ENCODE measurements around the gene SLC5A7. TPM values are rescaled to one million over a fixed set of nuclear protein-coding genes. Genes with fewer than 3 reads are reported as not detected.

The SLC5A7 gene
- total RNA-seq, 1 donor from 2014 or later: 1.7 TPM

GRCh38 chr2:108013305-108013704 lies 27.0 kb downstream of the SLC5A7 start:
- no peaks in the 10 kb centered on the region for H3K9me3 ChIP-seq
- no peak for DNase-seq (ENCODE audit: extremely low spot score in 2 of 2)
- H3K27ac ChIP-seq: no peak overlapping the region
- intact Hi-C loops (cut with DNase I): no loop called here
- no peak overlapping the region for H3K4me3 ChIP-seq
- no peaks in the 10 kb centered on the region for H3K27me3 ChIP-seq
- H3K36me3 ChIP-seq: no peaks in the 10 kb centered on the region
- TF ChIP-seq POLR2AphosphoS5 (IDR thresholded peaks at IDR 0.05; ENCODE audit: insufficient read depth in 1 of 2, low read depth in 1 of 2): no peak
- TF ChIP-seq CTCF (IDR thresholded peaks at IDR 0.05): no peak
- no peak for TF ChIP-seq POLR2A (IDR thresholded peaks at IDR 0.05)
- H3K4me1 ChIP-seq: no peaks in the 10 kb centered on the region

- Histone ChIP-seq H3K36me3 (no peaks in the 10 kb centered on the region), H3K4me1 (no peaks in the 10 kb centered on the region), H3K27me3 (no peaks in the 10 kb centered on the region), H3K27ac (no peak overlapping the region), H3K4me3 (no peak overlapping the region), H3K9me3 (no peaks in the 10 kb centered on the region)
- TF ChIP-seq POLR2AphosphoS5 (IDR thresholded peaks at IDR 0.05; ENCODE audit: insufficient read depth in 1 of 2, low read depth in 1 of 2): no peak
- no peak for TF ChIP-seq POLR2A (IDR thresholded peaks at IDR 0.05)
- TF ChIP-seq CTCF (IDR thresholded peaks at IDR 0.05): no peak
- no peak for DNase-seq (ENCODE audit: extremely low spot score in 2 of 2)
- intact Hi-C loops (cut with DNase I): no loop called here
Observed at GRCh38 chr2:108022628-108023027, 36.3 kb downstream of the SLC5A7 start.

GRCh38 chr2:108023776-108024175 lies 37.5 kb downstream of the SLC5A7 start:
- no peaks in the 10 kb centered on the region for H3K36me3 ChIP-seq
- TF ChIP-seq POLR2AphosphoS5 (IDR thresholded peaks at IDR 0.05; ENCODE audit: insufficient read depth in 1 of 2, low read depth in 1 of 2) (no peak), POLR2A (IDR thresholded peaks at IDR 0.05) (no peak), CTCF (IDR thresholded peaks at IDR 0.05) (no peak)
- intact Hi-C loops (cut with DNase I): no loop called here
- H3K27ac ChIP-seq: no peak overlapping the region
- H3K4me1 ChIP-seq: no peaks in the 10 kb centered on the region
- H3K27me3 ChIP-seq: no peaks in the 10 kb centered on the region
- no peak for DNase-seq (ENCODE audit: extremely low spot score in 2 of 2)
- no peaks in the 10 kb centered on the region for H3K9me3 ChIP-seq
- no peak overlapping the region for H3K4me3 ChIP-seq

GRCh38 chr2:108026092-108026794 lies 39.9 kb downstream of the SLC5A7 start:
- Histone ChIP-seq H3K4me1 (no peaks in the 10 kb centered on the region), H3K27ac (no peak overlapping the region), H3K27me3 (no peaks in the 10 kb centered on the region), H3K4me3 (no peak overlapping the region), H3K36me3 (no peaks in the 10 kb centered on the region), H3K9me3 (no peaks in the 10 kb centered on the region)
- intact Hi-C loops (cut with DNase I): no loop called here
- no peak for DNase-seq (ENCODE audit: extremely low spot score in 2 of 2)
- no peak for TF ChIP-seq POLR2AphosphoS5 (IDR thresholded peaks at IDR 0.05; ENCODE audit: insufficient read depth in 1 of 2, low read depth in 1 of 2)
- no peak for TF ChIP-seq CTCF (IDR thresholded peaks at IDR 0.05)
- no peak for TF ChIP-seq POLR2A (IDR thresholded peaks at IDR 0.05)

GRCh38 chr2:108029496-108029895 lies 43.2 kb downstream of the SLC5A7 start:
- Histone ChIP-seq H3K4me3 (no peak overlapping the region), H3K4me1 (no peaks in the 10 kb centered on the region), H3K9me3 (no peaks in the 10 kb centered on the region), H3K36me3 (no peaks in the 10 kb centered on the region), H3K27me3 (no peaks in the 10 kb centered on the region), H3K27ac (no peak overlapping the region)
- TF ChIP-seq POLR2A (IDR thresholded peaks at IDR 0.05) (no peak), CTCF (IDR thresholded peaks at IDR 0.05) (no peak), POLR2AphosphoS5 (IDR thresholded peaks at IDR 0.05; ENCODE audit: insufficient read depth in 1 of 2, low read depth in 1 of 2) (no peak)
- intact Hi-C loops (cut with DNase I): no loop called here
- no peak for DNase-seq (ENCODE audit: extremely low spot score in 2 of 2)
